PFSK-1 (cell line): Measurements from ENCODE around the gene AUTS2.
A peak's percentile ranks its signal among the peaks of the same experiment; 100 is the strongest.

Experiments
- FOXP2 ChIP-seq: optimal IDR thresholded peaks from 2 replicates; pipeline ENCODE3; 2011; ENCODE audit warnings: borderline replicate concordance, control low read depth, inconsistent platforms; ENCODE audit not compliant: insufficient read depth; ENCODE audit errors: extremely low read length, extremely low read depth
- POLR2AphosphoS5 ChIP-seq: IDR thresholded peaks from 2 replicates; pipeline ENCODE4 v1.6.1; 2012; ENCODE audit warnings: low read depth, mild to moderate bottlenecking, control low read depth, low read length, moderate library complexity
- SIN3A ChIP-seq: IDR thresholded peaks from 2 replicates; pipeline ENCODE4 v1.6.1; 2012; ENCODE audit warnings: mild to moderate bottlenecking, low read length, moderate library complexity, borderline replicate concordance; ENCODE audit not compliant: insufficient read depth
- TAF1 ChIP-seq: IDR thresholded peaks from 2 replicates; pipeline ENCODE4 v1.6.1; 2012; ENCODE audit warnings: low read length, control low read depth, borderline replicate concordance; ENCODE audit not compliant: insufficient read depth
- TF ChIP-seq, protein P1 (sequence below), 2 experiments: IDR thresholded peaks; 2 replicates each; pipeline versions ENCODE4 v1.6.1 to v1.8.0; 2011 to 2012; ENCODE audit warnings: low read depth in 2 of 2, low read length in 2 of 2, control low read depth in 1 of 2, inconsistent platforms in 1 of 2, mild to moderate bottlenecking in 1 of 2, moderate library complexity in 1 of 2; ENCODE audit not compliant: insufficient read depth in 1 of 2

AUTS2 gene

DNA sequence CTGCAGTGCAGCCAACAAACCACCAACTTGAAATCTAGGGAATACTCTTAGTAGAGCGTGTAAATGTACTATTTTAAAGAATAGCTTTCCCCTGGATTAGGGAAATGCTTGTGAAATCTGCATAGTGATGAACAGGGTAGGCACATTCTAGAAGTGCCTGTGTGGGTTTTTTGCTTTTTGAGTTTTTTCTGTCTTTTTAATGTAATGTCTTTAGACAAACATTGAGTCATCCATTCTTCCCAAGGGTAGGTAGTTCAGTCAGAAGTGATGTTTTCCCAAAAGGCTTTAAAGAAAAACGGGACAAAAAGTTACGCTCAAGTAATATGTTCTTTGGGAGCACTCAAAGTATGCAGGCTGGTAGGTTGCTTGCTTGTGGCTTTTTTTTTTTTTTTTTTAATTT is 130.0 kb downstream of the AUTS2 start:
- TF ChIP-seq SIN3A (no peak), FOXP2 (no peak), TAF1 (no peak)

DNA sequence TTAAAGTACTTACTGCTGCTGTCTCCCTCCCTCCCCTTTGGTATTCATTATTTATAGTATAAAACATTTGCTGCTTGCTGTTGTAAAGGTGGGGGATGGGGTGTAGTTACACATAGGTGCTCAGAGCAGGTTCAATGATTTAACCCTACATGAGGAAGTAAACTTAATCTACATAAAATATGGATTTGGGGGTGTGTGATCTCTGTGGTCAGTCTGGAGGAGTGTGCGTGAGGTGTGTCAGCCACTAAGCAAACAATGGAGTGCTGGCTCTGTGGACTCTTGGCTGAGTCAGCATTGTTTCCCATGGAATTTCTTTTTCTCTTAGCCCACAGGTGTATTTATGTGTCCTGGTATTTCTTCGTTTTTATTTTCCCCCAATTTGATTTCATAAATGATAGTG is 133.9 kb downstream of the AUTS2 start:
- no peak for TF ChIP-seq TAF1
- TF ChIP-seq FOXP2: no peak
- TF ChIP-seq, protein P1, sequence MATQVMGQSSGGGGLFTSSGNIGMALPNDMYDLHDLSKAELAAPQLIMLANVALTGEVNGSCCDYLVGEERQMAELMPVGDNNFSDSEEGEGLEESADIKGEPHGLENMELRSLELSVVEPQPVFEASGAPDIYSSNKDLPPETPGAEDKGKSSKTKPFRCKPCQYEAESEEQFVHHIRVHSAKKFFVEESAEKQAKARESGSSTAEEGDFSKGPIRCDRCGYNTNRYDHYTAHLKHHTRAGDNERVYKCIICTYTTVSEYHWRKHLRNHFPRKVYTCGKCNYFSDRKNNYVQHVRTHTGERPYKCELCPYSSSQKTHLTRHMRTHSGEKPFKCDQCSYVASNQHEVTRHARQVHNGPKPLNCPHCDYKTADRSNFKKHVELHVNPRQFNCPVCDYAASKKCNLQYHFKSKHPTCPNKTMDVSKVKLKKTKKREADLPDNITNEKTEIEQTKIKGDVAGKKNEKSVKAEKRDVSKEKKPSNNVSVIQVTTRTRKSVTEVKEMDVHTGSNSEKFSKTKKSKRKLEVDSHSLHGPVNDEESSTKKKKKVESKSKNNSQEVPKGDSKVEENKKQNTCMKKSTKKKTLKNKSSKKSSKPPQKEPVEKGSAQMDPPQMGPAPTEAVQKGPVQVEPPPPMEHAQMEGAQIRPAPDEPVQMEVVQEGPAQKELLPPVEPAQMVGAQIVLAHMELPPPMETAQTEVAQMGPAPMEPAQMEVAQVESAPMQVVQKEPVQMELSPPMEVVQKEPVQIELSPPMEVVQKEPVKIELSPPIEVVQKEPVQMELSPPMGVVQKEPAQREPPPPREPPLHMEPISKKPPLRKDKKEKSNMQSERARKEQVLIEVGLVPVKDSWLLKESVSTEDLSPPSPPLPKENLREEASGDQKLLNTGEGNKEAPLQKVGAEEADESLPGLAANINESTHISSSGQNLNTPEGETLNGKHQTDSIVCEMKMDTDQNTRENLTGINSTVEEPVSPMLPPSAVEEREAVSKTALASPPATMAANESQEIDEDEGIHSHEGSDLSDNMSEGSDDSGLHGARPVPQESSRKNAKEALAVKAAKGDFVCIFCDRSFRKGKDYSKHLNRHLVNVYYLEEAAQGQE (IDR thresholded peaks at IDR 0.05; ENCODE audit: insufficient read depth in 1 of 2, low read depth in 2 of 2, low read length in 2 of 2): no peak
- TF ChIP-seq SIN3A: no peak
- no peak for TF ChIP-seq POLR2AphosphoS5

DNA sequence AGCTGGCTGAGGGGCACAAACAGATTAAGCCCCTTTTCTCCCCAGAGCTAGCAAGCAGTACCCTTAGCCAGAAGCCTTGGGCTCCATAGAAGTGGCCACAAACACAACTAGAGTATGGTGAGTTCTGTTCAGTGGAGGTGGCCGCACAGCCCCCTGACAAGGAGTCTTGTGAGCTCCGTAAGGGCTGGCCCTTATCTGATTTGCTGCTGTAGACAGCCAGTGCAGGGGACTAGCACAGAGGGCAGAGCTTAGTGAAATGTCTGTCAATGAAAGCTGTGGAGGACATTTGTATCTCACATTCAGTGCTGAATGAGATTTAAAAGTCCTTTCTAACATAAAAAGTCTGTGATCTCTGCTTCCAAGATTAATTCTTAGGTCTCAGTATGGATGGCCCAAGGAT is 137.3 kb downstream of the AUTS2 start:
- no peak for TF ChIP-seq SIN3A
- no peak for TF ChIP-seq POLR2AphosphoS5

DNA sequence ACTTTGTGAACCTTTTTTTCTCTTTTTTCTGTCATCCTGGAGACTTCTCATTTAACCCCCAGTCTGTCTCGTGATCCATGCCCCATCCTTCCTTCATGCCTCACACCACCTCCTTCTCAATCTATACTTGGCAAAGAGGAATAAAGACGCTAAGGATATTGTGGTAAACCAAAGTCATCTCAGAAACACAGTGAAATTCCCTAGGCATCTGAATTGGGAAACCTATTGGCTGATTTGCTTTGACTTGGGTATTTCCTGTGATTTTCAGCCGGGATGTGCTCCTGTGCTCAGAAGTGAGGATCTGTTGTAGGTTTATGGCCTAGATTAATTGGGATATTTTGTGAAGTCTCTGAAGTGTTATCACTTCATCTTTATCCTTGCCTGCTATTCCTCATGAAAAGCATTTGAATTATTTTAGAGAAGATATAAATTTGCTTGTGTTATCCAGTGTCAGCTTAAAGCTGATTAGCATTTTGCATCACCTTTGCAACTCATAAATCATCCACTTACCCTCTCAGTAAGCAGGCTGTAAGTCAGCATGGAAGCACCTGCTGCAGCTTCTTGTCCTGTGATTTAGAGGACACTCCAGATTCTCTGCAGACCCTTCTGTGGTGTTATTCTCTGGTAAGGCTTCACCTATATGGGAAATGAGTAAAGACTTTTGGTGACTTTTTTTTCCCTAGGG is 138.0 kb downstream of the AUTS2 start:
- TF ChIP-seq FOXP2: no peak

DNA sequence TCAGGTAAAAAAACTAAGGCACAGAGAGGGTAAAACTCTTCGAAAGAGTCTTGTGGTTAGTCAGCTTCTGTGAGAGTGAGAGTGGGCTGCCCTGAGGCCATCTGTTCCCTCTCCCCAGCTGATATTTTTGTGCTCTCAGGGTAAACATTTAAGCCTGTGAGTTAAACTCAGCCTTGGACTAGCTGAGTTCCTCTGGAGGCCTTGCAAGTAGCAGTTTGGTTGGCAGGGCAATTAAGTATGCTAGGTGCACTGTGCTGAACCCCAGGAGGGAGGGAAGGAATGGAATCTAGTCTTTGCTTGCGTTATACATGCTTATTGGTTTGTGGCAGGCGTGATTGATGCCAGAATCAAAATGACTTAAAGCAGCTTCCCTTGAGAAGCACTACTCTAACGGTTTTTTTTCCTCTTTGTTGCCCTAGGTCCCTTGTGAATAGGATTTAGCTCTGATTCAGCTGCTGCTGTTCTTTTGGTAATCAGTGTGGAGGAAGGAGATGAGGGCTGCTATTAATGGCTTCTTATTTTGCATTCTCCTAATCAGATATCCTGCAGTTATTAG is 140.2 kb downstream of the AUTS2 start:
- TF ChIP-seq SIN3A: no peak
- no peak for TF ChIP-seq FOXP2
- TF ChIP-seq, protein P1 (IDR thresholded peaks at IDR 0.05; ENCODE audit: insufficient read depth in 1 of 2, low read depth in 2 of 2, low read length in 2 of 2): no peak
- TF ChIP-seq TAF1: no peak
- TF ChIP-seq POLR2AphosphoS5: no peak

DNA sequence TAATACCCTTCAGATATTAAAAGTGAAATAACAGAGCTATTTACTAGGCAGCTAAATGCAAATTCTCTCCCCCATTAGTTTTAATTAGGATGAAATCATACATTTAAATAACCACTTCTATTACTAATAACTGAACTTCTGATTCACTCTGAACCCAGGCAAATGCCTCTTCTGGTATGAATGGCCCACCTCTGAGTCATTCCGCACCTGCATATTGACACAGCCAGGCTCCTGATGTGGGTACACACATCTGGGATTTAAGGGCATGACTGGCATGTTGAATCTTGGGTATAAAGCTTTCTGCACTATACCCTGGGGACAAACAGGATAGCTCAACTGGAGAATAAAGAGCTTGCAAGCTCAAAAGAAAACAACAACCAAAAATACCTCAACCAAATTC is 140.9 kb downstream of the AUTS2 start:
- TF ChIP-seq TAF1: no peak
- TF ChIP-seq SIN3A: no peak
- no peak for TF ChIP-seq POLR2AphosphoS5
- TF ChIP-seq, protein P1 (IDR thresholded peaks at IDR 0.05; ENCODE audit: insufficient read depth in 1 of 2, low read depth in 2 of 2, low read length in 2 of 2): no peak
- no peak for TF ChIP-seq FOXP2

DNA sequence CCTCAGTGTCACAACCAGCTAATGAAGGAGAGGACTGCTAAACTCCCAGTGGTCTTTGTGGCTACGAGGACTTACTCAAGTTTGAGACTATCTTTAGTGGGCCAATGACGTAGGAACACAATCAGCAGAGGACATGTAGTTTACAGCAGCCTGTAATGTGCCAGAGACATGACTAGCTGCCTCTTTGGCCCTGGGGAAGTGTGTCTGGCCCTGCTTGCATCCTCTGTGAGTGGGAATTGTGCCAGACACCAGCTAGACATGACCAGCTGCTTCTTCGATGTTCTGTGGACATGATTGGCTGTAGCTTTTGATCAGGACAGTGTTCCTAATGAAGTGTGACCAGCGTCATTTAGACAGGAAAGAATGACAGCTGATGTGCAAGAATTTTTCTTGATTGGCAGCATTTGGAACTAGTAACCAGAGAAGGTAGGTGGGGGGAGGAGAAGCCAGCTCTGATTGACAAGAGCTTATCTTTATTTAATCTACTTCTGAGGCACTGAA is 141.7 kb downstream of the AUTS2 start:
- TF ChIP-seq FOXP2: peak; percentile 83
- no peak for TF ChIP-seq TAF1
- TF ChIP-seq, protein P1 (IDR thresholded peaks at IDR 0.05; ENCODE audit: insufficient read depth in 1 of 2, low read depth in 2 of 2, low read length in 2 of 2): no peak
- TF ChIP-seq POLR2AphosphoS5: no peak
- TF ChIP-seq SIN3A: 0 out of 2 replicates have a peak, but pooled peaks have one; percentile 26
